SU-DHL-6 (cell line): ENCODE results near the gene STRA6.

Source experiments
- H2AFZ ChIP-seq: fragments of 200-600 bp; sonication (generic); 2 replicates; pipeline ENCODE4 v1.6.1; 2014; ENCODE audit warnings: low read depth, mild to moderate bottlenecking, moderate library complexity, mixed read lengths, antibody characterized with exemption, low read length; ENCODE audit not compliant: severe bottlenecking
- H3F3A ChIP-seq: fragments of 200-600 bp; shearing (Covaris generic); 2 replicates; pipeline ENCODE4 v1.6.0; 2016; ENCODE audit warnings: antibody characterized with exemption, mild to moderate bottlenecking; ENCODE audit not compliant: insufficient read depth
- H3K27ac ChIP-seq: fragments of 200-600 bp; sonication (generic); 2 replicates; pipeline ENCODE4 v1.5.1; 2016; ENCODE audit warnings: low read depth, mild to moderate bottlenecking, low read length, moderate library complexity, mixed read lengths
- H3K27me3 ChIP-seq: fragments of 200-600 bp; sonication (generic), shearing (Covaris generic); 2 replicates; pipeline ENCODE4 v1.6.0; 2014; ENCODE audit warnings: mild to moderate bottlenecking, low read length
- H3K36me3 ChIP-seq: fragments of 200-600 bp; sonication (generic); 2 replicates; pipeline ENCODE4 v1.6.1; 2014; ENCODE audit warnings: mild to moderate bottlenecking, low read length, mixed read lengths
- H3K4me2 ChIP-seq: fragments of 300-600, 200-600 bp; shearing (Covaris generic), sonication (generic); 2 replicates; pipeline ENCODE4 v1.6.0; 2014; ENCODE audit warnings: low read length, low read depth, mild to moderate bottlenecking; ENCODE audit not compliant: poor library complexity, severe bottlenecking
- H3K4me3 ChIP-seq: fragments of 200-600 bp; sonication (generic); 2 replicates; pipeline ENCODE4 v1.5.1; 2014; ENCODE audit warnings: antibody characterized with exemption, low read length, mild to moderate bottlenecking, mixed read lengths; ENCODE audit not compliant: insufficient read depth, poor library complexity, severe bottlenecking
- H3K79me2 ChIP-seq: fragments of 200-600 bp; sonication (generic); 2 replicates; pipeline ENCODE4 v1.6.1; 2014; ENCODE audit warnings: mild to moderate bottlenecking, low read length, moderate library complexity; ENCODE audit not compliant: insufficient read depth
- H3K9ac ChIP-seq: fragments of 200-600 bp; sonication (generic); 2 replicates; pipeline ENCODE4 v1.7.0; 2014; ENCODE audit warnings: mild to moderate bottlenecking, low read length
- H3K9me2 ChIP-seq: fragments of 200-600 bp; sonication (generic); replicated peaks from 2 replicates; pipeline ENCODE4 v1.6.1; 2014; ENCODE audit warnings: low read length; ENCODE audit not compliant: insufficient read depth
- H3K9me3 ChIP-seq: fragments of 200-600 bp; sonication (generic); 2 replicates; pipeline ENCODE4 v1.6.1; 2014; ENCODE audit warnings: low read length, mixed read lengths; ENCODE audit not compliant: insufficient read depth
- H4K20me1 ChIP-seq: fragments of 200-600 bp; sonication (generic); 2 replicates; pipeline ENCODE4 v1.6.1; 2014; ENCODE audit warnings: low read depth, mild to moderate bottlenecking, antibody characterized with exemption, low read length, moderate library complexity, mixed read lengths
- EZH2phosphoT487 ChIP-seq: fragments of 200-600 bp; sonication (generic), shearing (Covaris generic); conservative IDR thresholded peaks from 2 replicates; pipeline ENCODE4 v1.6.1; 2018; ENCODE audit warnings: mild to moderate bottlenecking, antibody characterized with exemption, low read length, moderate library complexity, mixed read lengths
- TF ChIP-seq, protein P1 (sequence below): fragments of 200-600 bp; sonication (generic); IDR thresholded peaks from one replicate; pipeline ENCODE4 v1.5.1; 2017; ENCODE audit warnings: antibody characterized with exemption, mild to moderate bottlenecking, low read length, moderate library complexity; ENCODE audit not compliant: insufficient read depth, poor library complexity, severe bottlenecking

The STRA6 gene

DNA sequence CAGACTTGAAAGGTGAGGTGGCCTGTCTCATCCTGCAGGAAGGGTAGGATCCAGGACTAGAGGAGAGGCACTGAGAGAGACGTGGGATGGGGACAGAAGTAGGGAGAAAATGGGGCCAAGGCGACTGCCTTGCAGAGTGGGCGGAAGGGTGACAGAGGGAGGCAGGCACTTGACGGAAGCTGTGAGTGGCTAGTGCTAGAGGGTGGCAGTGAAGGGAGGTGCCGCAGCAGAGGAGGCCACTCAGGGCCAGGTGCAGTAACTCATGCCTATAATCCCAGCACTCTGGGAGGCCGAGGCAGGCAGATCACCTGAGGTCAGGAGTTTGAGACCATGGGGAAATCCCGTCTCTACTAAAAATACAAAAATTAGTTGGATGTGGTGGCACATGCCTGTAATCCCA, 40.8 kb upstream of the STRA6 start:
- no peaks in the 10 kb centered on the region for H4K20me1 ChIP-seq
- H3K4me3 ChIP-seq, result no peak overlapping the region
- H3K9me3 ChIP-seq, result no peaks in the 10 kb centered on the region
- no peaks in the 10 kb centered on the region for H3K27me3 ChIP-seq
- H3K9ac ChIP-seq, result no peak overlapping the region
- H2AFZ ChIP-seq, result no peak overlapping the region
- no peak for TF ChIP-seq EZH2phosphoT487
- TF ChIP-seq, protein P1, sequence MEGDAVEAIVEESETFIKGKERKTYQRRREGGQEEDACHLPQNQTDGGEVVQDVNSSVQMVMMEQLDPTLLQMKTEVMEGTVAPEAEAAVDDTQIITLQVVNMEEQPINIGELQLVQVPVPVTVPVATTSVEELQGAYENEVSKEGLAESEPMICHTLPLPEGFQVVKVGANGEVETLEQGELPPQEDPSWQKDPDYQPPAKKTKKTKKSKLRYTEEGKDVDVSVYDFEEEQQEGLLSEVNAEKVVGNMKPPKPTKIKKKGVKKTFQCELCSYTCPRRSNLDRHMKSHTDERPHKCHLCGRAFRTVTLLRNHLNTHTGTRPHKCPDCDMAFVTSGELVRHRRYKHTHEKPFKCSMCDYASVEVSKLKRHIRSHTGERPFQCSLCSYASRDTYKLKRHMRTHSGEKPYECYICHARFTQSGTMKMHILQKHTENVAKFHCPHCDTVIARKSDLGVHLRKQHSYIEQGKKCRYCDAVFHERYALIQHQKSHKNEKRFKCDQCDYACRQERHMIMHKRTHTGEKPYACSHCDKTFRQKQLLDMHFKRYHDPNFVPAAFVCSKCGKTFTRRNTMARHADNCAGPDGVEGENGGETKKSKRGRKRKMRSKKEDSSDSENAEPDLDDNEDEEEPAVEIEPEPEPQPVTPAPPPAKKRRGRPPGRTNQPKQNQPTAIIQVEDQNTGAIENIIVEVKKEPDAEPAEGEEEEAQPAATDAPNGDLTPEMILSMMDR, result no peak
- no peaks in the 10 kb centered on the region for H3K36me3 ChIP-seq
- H3K27ac ChIP-seq, result no peak overlapping the region
- H3K4me2 ChIP-seq, result no peak overlapping the region
- H3F3A ChIP-seq, result no peaks in the 10 kb centered on the region
- H3K79me2 ChIP-seq, result no peaks in the 10 kb centered on the region
- H3K9me2 ChIP-seq, result no peaks in the 10 kb centered on the region

GRCh38 chr15:74242441-74243185, 40.0 kb upstream of the STRA6 start:
- no peak overlapping the region for H3K4me3 ChIP-seq
- no peaks in the 10 kb centered on the region for H3K79me2 ChIP-seq
- no peaks in the 10 kb centered on the region for H3K9me3 ChIP-seq
- TF ChIP-seq EZH2phosphoT487, result no peak
- TF ChIP-seq, protein P1, result no peak
- no peaks in the 10 kb centered on the region for H3K9me2 ChIP-seq
- H3K27ac ChIP-seq, result no peak overlapping the region
- no peak overlapping the region for H2AFZ ChIP-seq
- H3K36me3 ChIP-seq, result no peaks in the 10 kb centered on the region
- no peak overlapping the region for H3K9ac ChIP-seq
- H4K20me1 ChIP-seq, result no peaks in the 10 kb centered on the region
- H3F3A ChIP-seq, result no peaks in the 10 kb centered on the region
- no peak overlapping the region for H3K4me2 ChIP-seq
- no peaks in the 10 kb centered on the region for H3K27me3 ChIP-seq

GRCh38 chr15:74240897-74241614, 38.5 kb upstream of the STRA6 start:
- H3K27me3 ChIP-seq, result no peaks in the 10 kb centered on the region
- no peaks in the 10 kb centered on the region for H3K79me2 ChIP-seq
- no peak overlapping the region for H3K4me3 ChIP-seq
- H3K9me3 ChIP-seq, result no peaks in the 10 kb centered on the region
- no peaks in the 10 kb centered on the region for H4K20me1 ChIP-seq
- H3K27ac ChIP-seq, result no peak overlapping the region
- no peak overlapping the region for H2AFZ ChIP-seq
- no peak overlapping the region for H3K9ac ChIP-seq
- no peaks in the 10 kb centered on the region for H3K36me3 ChIP-seq
- TF ChIP-seq, protein P1, result no peak
- TF ChIP-seq EZH2phosphoT487, result no peak
- no peak overlapping the region for H3K4me2 ChIP-seq
- no peaks in the 10 kb centered on the region for H3K9me2 ChIP-seq
- H3F3A ChIP-seq, result no peaks in the 10 kb centered on the region
